Small intestine (tissue), 7 donors: ENCODE results near the gene RFK. TPM values are rescaled to one million over a fixed set of nuclear protein-coding genes. Genes with fewer than 3 reads are reported as not detected.

ENCODE experiments used
- DNase-seq, 2 donors: peaks; one replicate each; pipeline versions ENCODE4 v3.0.0 to v3.0.0-alpha.2; 2013
- FAIRE-seq: peaks from 2 replicates; lab custom pipeline; 2012; peaks lifted over from hg19 to GRCh38; lab: Jason Lieb, UNC
- H3K27ac ChIP-seq, 3 donors: one replicate each; pipeline ENCODE4 v1.5.1; 2013; ENCODE audit warnings: low read length in 2 of 3, mild to moderate bottlenecking in 2 of 3, control low read depth in 1 of 3, inconsistent platforms in 1 of 3, low read depth in 1 of 3, moderate library complexity in 1 of 3
- H3K27me3 ChIP-seq, 3 donors: one replicate each; pipeline ENCODE4 v1.6.1; 2013; ENCODE audit warnings: low read length in 3 of 3, inconsistent platforms in 1 of 3; ENCODE audit not compliant: control insufficient read depth in 3 of 3, insufficient read depth in 3 of 3
- H3K36me3 ChIP-seq, 3 donors: one replicate each; pipeline ENCODE4 v1.6.1; 2013; ENCODE audit warnings: low read length in 3 of 3, inconsistent platforms in 1 of 3, low read depth in 1 of 3, mild to moderate bottlenecking in 1 of 3, moderate library complexity in 1 of 3; ENCODE audit not compliant: control insufficient read depth in 3 of 3, insufficient read depth in 2 of 3
- H3K4me1 ChIP-seq, 3 donors: one replicate each; pipeline ENCODE4 v1.6.1; 2013; ENCODE audit warnings: low read length in 2 of 3, inconsistent platforms in 1 of 3, low read depth in 1 of 3, mild to moderate bottlenecking in 1 of 3, moderate library complexity in 1 of 3; ENCODE audit not compliant: control insufficient read depth in 3 of 3, insufficient read depth in 2 of 3
- H3K4me3 ChIP-seq, 3 donors: one replicate each; pipeline ENCODE4 v1.5.1; 2013; ENCODE audit warnings: low read length in 3 of 3, control low read depth in 1 of 3, inconsistent platforms in 1 of 3, low read depth in 1 of 3, mild to moderate bottlenecking in 1 of 3, moderate library complexity in 1 of 3
- H3K9me3 ChIP-seq, 2 donors: one replicate each; pipeline ENCODE4 v1.6.1; 2013; ENCODE audit warnings: low read depth in 1 of 2, low read length in 1 of 2; ENCODE audit not compliant: control insufficient read depth in 2 of 2, insufficient read depth in 1 of 2
- WGBS, 3 donors: extraction: QIAGEN DNeasy Blood & Tissue Kit; methylation state at CpG; one replicate each; pipeline ENCODE4 v1.1.7; 2013; 5-methylcytosine and 5-hydroxymethylcytosine counted together
- polyA plus RNA-seq, 4 donors: library from polyadenylated mRNA; stranded (reverse) in 3 of 4; unstranded in 1 of 4; fragments of 200-250 nt in 3 of 4; fragments of 120-200 nt in 1 of 4; gene quantifications; one replicate each; pipeline versions ENCODE4 v1.2.1 to v1.2.3, GENCODE V29; 2013
- donor health status: healthy with polysubstance abuse.
- donor health status: control.
- donor health status: control.
- donor health status: Bipolar disorder and iron deficiency.
- donor health status: healthy.

The RFK gene
- polyA plus RNA-seq, 4 donors: 28.3 to 67.3 (median 49.0) TPM

GRCh38 chr9:76403352-76403751 lies 9.1 kb upstream of the RFK start:
- FAIRE-seq: peak; percentile 92
- Histone ChIP-seq H3K4me3 (no peak overlapping the region), H3K9me3 (no peaks in the 10 kb centered on the region), H3K4me1 (peaks cover 0 to 11% (median 0%) of the 10 kb centered on the region in 3 donors), H3K27me3 (no peaks in the 10 kb centered on the region), H3K36me3 (no peaks in the 10 kb centered on the region), H3K27ac (peak overlapping the region; percentile 14 to 50 (median 34))
- DNase-seq: peak; percentile 63 to 82
- WGBS, 3 donors: 0 to 1% (median 1%) methylated on average over 2 of the region's 2 CpGs

GRCh38 chr9:76401580-76402354 lies 7.5 kb upstream of the RFK start:
- Histone ChIP-seq H3K4me1 (peaks cover 0 to 11% (median 0%) of the 10 kb centered on the region in 3 donors), H3K27me3 (no peaks in the 10 kb centered on the region), H3K27ac (peak overlapping the region in 1 of 3 donors; percentile 48), H3K4me3 (no peak overlapping the region), H3K36me3 (peaks cover 0 to under 1% (median 0%) of the 10 kb centered on the region in 3 donors), H3K9me3 (no peaks in the 10 kb centered on the region)
- DNase-seq (peak; percentile 45 to 57), FAIRE-seq (no peak)
- 18 to 60% (median 28%) methylated on average over 3 of the region's 3 CpGs for WGBS, 3 donors

GRCh38 chr9:76401176-76401575 lies 7.0 kb upstream of the RFK start:
- Histone ChIP-seq H3K27me3 (no peaks in the 10 kb centered on the region), H3K36me3 (peaks cover 0 to 4% (median 0%) of the 10 kb centered on the region in 3 donors), H3K4me1 (peaks cover 0 to 11% (median 0%) of the 10 kb centered on the region in 3 donors), H3K27ac (no peak overlapping the region), H3K9me3 (no peaks in the 10 kb centered on the region), H3K4me3 (no peak overlapping the region)
- no peak for DNase-seq
- no peak for FAIRE-seq
- WGBS, 3 donors: 80 to 87% (median 86%) methylated on average over 2 of the region's 2 CpGs

- WGBS, 3 donors: 39 to 45% (median 40%) methylated on average over 1 of the region's 1 CpG
Observed at GRCh38 chr9:76400534-76401096, 6.4 kb upstream of the RFK start.

GRCh38 chr9:76399856-76400255 lies 5.6 kb upstream of the RFK start:
- no peaks in the 10 kb centered on the region for H3K9me3 ChIP-seq
- H3K4me3 ChIP-seq: no peak overlapping the region
- no peak overlapping the region for H3K27ac ChIP-seq
- 75 to 80% (median 77%) methylated on average over 1 of the region's 1 CpG for WGBS, 3 donors
- DNase-seq (no peak), FAIRE-seq (no peak)
- H3K36me3 ChIP-seq: peaks cover 0 to 4% (median 0%) of the 10 kb centered on the region in 3 donors
- H3K4me1 ChIP-seq: peaks cover 0 to 17% (median 0%) of the 10 kb centered on the region in 3 donors
- H3K27me3 ChIP-seq: no peaks in the 10 kb centered on the region

More at GRCh38 chr9:76400534-76401096, 6.4 kb upstream of the RFK start:
- peaks cover 0 to 4% (median 0%) of the 10 kb centered on the region in 3 donors for H3K36me3 ChIP-seq
- DNase-seq (no peak), FAIRE-seq (no peak)
- H3K27ac ChIP-seq: no peak overlapping the region
- H3K9me3 ChIP-seq: no peaks in the 10 kb centered on the region
- no peaks in the 10 kb centered on the region for H3K27me3 ChIP-seq
- no peak overlapping the region for H3K4me3 ChIP-seq
- peaks cover 0 to 12% (median 0%) of the 10 kb centered on the region in 3 donors for H3K4me1 ChIP-seq

- Histone ChIP-seq H3K27ac (no peak overlapping the region), H3K4me1 (peaks cover 0 to 6% (median 6%) of the 10 kb centered on the region in 3 donors), H3K36me3 (peaks cover 0 to 6% (median 0%) of the 10 kb centered on the region in 3 donors), H3K9me3 (peaks cover 0 to 2% of the 10 kb centered on the region in 2 donors), H3K4me3 (no peak overlapping the region), H3K27me3 (no peaks in the 10 kb centered on the region)
- WGBS, 3 donors: 94 to 97% (median 95%) methylated on average over 13 of the region's 13 CpGs
- no peak for DNase-seq
- no peak for FAIRE-seq
Observed at GRCh38 chr9:76396597-76396996, 2.4 kb upstream of the RFK start.

- H3K36me3 ChIP-seq: peaks cover 0 to 6% (median 0%) of the 10 kb centered on the region in 3 donors
- FAIRE-seq: no peak
- no peak overlapping the region for H3K4me3 ChIP-seq
Observed at GRCh38 chr9:76396144-76396543, 1.9 kb upstream of the RFK start.

GRCh38 chr9:76395381-76395780 lies 1.2 kb upstream of the RFK start:
- DNase-seq (peak in 1 of 2 donors; percentile 47), FAIRE-seq (no peak)
- peaks cover 0 to 11% (median 6%) of the 10 kb centered on the region in 3 donors for H3K4me1 ChIP-seq
- H3K9me3 ChIP-seq: peaks cover 0 to 2% of the 10 kb centered on the region in 2 donors
- WGBS, 3 donors: 21 to 59% (median 34%) methylated on average over 10 of the region's 10 CpGs
- peak overlapping the region in 2 of 3 donors; percentile 93 to 96 for H3K4me3 ChIP-seq
- H3K36me3 ChIP-seq: peaks cover 0 to 7% (median 0%) of the 10 kb centered on the region in 3 donors
- no peaks in the 10 kb centered on the region for H3K27me3 ChIP-seq
- H3K27ac ChIP-seq: peak overlapping the region; percentile 80 to 99 (median 83)

More at GRCh38 chr9:76396144-76396543, 1.9 kb upstream of the RFK start:
- no peak for DNase-seq
- Histone ChIP-seq H3K9me3 (peaks cover 0 to 2% of the 10 kb centered on the region in 2 donors), H3K27ac (peak overlapping the region in 1 of 3 donors; percentile 24), H3K4me1 (peaks cover 0 to 9% (median 6%) of the 10 kb centered on the region in 3 donors), H3K27me3 (no peaks in the 10 kb centered on the region)
- 71 to 83% (median 80%) methylated on average over 6 of the region's 6 CpGs for whole genome bisulfite sequencing, 3 donors
